ENCODE data around the gene XXYLT1.
"Not testable (repeated sequence)": the region's sequence is repeated elsewhere in the genome, so short reads cannot be mapped to it uniquely, and the experiment has no call there.

Gene XXYLT1

GRCh38 chr3:195207731-195208130 is 63.2 kb downstream of the XXYLT1 start:
- DNase-seq (ENCODE audit: low read depth): no peak

DNA sequence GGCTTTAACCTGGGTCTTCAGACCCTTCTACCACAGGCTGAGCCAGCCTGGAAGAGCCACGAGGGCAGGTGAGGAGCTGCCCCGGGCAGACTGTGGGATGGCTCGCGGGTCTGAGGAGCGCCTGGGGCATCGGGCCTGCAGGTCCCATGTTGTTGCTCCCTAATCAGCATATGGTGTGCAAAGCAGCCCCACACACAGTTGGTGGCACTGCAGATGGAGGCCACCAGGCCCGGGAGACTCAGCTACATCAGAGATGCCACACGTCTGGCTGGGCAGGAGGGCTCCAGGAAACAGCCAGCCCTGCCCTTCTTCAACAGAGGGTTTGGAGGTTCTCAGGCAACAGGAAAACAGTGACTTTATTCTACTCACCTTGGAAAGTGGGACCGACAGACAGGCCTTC is 63.9 kb downstream of the XXYLT1 start:
- DNase-seq (ENCODE audit: low read depth): no peak

- DNase-seq (ENCODE audit: low read depth): no peak
Observed at GRCh38 chr3:195204360-195205163, 66.4 kb downstream of the XXYLT1 start.

DNA sequence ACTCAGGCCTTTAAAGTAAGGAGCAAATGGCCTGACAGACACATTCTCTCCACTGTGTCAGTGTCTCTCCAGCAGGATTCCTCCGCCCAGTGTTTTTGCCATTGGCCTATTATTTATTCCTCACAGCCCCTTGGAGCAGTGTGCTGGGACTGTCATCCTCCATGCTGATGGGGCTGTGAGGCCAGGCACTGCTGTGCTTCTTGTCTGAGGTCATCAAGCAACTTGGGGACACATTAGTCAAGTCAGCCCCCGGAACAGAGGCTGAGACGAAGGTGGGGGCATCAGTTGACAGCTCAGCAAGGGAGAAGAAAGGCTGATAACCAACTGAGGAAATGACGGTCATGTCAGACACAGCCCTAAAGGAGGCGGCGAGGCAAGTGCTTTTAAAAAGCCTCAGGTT is 67.4 kb downstream of the XXYLT1 start:
- no peak for DNase-seq (ENCODE audit: low read depth)

- DNase-seq (ENCODE audit: low read depth): no peak
Observed at GRCh38 chr3:195201295-195201694, 69.7 kb downstream of the XXYLT1 start.

- no peak for DNase-seq (ENCODE audit: low read depth)
Observed at GRCh38 chr3:195200010-195200822, 70.7 kb downstream of the XXYLT1 start.

- DNase-seq (ENCODE audit: low read depth): no peak
Observed at GRCh38 chr3:195198426-195199346, 72.3 kb downstream of the XXYLT1 start.

GRCh38 chr3:195197765-195198425 is 73.1 kb downstream of the XXYLT1 start:
- DNase-seq (ENCODE audit: low read depth): no peak

DNA sequence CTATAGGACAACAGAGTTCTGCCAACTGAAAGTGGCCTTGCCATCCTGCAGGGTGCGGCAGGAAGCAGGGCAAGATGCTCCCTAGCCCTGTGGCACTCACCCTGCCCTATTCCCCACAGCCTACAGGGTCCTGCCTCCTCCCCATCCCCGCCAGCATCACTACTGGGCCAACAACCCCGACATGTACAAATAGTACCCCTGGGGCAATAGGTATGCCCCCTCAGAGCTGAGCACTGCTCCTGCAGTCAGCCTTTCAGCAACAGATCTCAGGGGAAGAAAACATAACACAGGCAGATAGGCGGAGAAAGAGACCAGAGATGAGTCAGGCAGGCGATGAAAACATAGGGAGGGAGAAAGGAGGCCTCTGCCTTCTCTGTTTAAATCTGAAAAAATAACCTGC is 74.7 kb downstream of the XXYLT1 start:
- DNase-seq (ENCODE audit: low read depth): no peak

- DNase-seq (ENCODE audit: low read depth): no peak
Observed at GRCh38 chr3:195195321-195196209, 75.4 kb downstream of the XXYLT1 start.

DNA sequence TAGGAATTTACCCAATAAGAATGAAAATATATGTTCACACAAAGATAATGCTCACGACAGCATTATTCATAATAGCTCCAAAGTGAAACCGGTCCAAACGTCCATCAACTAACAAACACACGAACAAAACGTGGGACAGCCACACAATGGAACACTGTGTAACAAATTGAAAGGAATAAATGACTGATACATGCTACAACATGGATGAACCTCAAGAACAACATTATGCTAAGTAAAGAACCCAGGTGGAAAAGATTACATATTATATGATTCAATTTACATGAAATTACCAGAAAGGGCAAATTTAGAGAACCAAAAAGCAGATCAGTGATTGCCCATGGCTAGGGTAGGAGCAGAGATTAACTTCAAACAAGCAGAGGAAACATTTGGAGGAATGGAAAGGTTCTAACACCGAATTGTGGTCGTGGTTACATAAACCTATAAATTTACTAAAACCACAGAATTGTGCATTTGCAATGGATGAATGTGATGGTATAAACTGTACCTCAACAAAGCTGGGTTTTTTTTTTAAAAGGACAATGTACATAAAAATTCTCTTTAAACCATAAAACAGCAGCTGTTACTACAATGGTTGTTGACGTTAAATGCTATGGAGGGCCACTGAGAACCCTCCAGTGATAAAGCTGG is 76.3 kb downstream of the XXYLT1 start:
- no peak for DNase-seq (ENCODE audit: low read depth)

GRCh38 chr3:195191580-195191979 is 79.4 kb downstream of the XXYLT1 start:
- DNase-seq (ENCODE audit: low read depth): no peak

- DNase-seq (ENCODE audit: low read depth): no peak
Observed at GRCh38 chr3:195189821-195190220, 81.1 kb downstream of the XXYLT1 start.

GRCh38 chr3:195188426-195188927 is 82.5 kb downstream of the XXYLT1 start:
- DNase-seq (ENCODE audit: low read depth): no peak

DNA sequence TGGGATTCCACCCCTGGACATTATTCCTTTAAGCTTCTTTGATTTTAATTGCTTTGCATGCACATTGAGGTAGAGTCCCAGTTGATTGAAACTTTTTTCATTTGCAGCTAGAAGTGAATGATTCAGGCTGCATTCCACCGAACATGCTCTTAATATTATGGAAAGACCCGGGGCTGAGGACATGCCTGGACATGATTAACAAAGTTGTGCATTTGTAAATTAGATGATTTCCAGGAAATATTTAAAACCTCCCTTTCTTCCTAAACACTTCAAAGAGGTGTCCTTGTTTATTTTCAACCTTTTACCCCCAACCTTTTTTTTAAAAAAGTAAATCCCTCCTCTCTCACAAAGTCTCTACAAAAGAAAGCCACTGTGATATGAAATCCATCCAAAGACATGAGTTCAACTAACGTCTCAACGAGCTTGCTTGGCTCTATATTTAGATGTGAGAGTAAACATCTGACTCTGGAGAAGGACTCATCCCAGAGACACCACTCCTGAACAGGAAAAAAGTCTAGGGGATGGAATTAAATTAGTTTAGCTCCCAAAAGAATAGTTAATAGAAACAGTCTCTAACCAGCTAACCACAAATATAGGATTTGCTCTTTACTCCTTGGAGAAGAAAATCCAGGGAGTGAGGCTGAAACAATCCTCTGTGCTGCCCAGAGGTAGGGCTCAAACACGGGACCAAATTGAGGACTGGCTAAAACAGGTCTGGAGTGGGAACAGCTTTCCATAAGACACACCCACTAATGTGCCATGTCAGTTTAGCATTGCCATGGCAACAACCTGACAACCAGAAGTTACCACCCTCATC is 83.1 kb downstream of the XXYLT1 start:
- peak; percentile 38 for DNase-seq (ENCODE audit: low read depth)

DNA sequence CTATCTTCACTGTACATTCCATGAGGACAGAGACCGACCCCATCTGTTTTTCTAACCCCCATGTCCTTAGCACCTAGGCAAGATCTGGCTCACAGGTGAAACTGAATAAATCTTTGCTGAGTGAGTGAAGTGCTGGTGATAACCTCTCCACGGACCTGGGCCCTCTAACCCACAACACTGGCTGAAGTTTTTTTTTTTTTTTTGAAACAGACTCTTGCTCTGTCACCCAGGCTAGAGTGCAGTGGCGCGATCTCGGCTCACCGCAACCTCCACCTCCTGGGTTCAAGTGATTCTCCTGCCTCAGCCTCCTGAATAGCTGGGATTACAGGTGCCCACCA is 84.3 kb downstream of the XXYLT1 start:
- not testable (repeated sequence) for DNase-seq (ENCODE audit: low read depth)

DNA sequence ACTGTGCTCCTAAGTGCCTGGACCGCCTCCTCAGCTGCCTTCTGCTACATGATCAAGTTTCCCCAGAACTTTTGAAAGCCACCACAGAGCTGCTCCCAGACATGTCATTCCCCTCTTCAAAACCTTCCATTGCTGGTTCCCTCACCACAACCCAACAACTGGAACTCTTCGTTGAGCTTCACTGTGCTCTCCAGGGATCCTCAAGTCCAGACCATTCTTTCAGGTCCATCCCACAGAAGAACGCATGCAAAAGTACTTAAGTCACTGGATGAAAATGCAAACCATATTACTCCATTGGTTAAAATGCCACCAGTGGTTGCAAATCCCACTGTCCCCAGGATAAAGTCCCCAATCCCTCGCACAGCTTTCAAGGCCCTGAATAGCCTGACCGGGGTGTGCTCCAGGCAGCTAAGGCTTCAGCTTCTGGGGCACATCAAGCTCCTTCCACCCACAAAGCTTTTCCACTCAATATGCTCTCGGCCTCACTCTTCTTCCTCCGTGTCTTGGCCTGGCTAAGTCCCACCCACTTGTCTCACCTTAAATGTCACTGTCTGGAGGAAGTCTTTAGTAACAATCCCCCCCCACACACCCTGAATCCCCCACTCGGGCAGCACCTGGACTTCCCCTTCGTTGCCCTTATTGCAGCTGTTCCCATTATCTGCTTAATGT is 84.8 kb downstream of the XXYLT1 start:
- DNase-seq (ENCODE audit: low read depth): no peak

- DNase-seq (ENCODE audit: low read depth): no peak
Observed at GRCh38 chr3:195185583-195185982, 85.4 kb downstream of the XXYLT1 start.
